PC-3 (cell line): Measurements from ENCODE around the gene ZNF236. TPM values are rescaled to one million over a fixed set of nuclear protein-coding genes. Genes with fewer than 3 reads are reported as not detected.

Experiments
- ATAC-seq: fragments of 200-7000 bp; cut with Tn5 transposase; 2 replicates; pipeline ENCODE4 v1.9.1; 2020; ENCODE audit warnings: mild to moderate bottlenecking, moderate library complexity
- BruUV-seq: library from RNA; stranded (reverse); fragments of 400-500 nt; replicated peaks from 2 replicates; lab custom pipeline; 2021; lab: Mats Ljungman, UMichigan
- CTCF ChIA-PET: fragments of 300-600 bp; sonication (Branson Sonifier 250); formaldehyde crosslinking; loops from one replicate; lab custom pipeline; 2022; ENCODE audit warnings: antibody characterized with exemption; lab: Charles Lee
- POLR2A ChIA-PET: fragments of 300-600 bp; sonication (Branson Sonifier 250); formaldehyde crosslinking; loops from one replicate; lab custom pipeline; 2022; ENCODE audit warnings: antibody characterized with exemption; ENCODE audit not compliant: unreplicated experiment; lab: Charles Lee
- DNase-seq: peaks from one replicate; pipeline ENCODE4 v3.0.0-alpha.2; 2015
- H2AFZ ChIP-seq: fragments of 300-600 bp; sonication (generic); 2 replicates; pipeline ENCODE4 v1.6.0; 2016; ENCODE audit warnings: antibody characterized with exemption, low read length
- H3F3A ChIP-seq: fragments of 300-600 bp; sonication (generic); one replicate; pipeline ENCODE4 v1.6.0; 2017; ENCODE audit warnings: antibody characterized with exemption, low read length, control low read depth, mild to moderate bottlenecking; ENCODE audit not compliant: unreplicated experiment
- H3K27ac ChIP-seq: fragments of 300-600 bp; sonication (generic); 2 replicates; pipeline ENCODE4 v1.5.1; 2016; ENCODE audit warnings: mild to moderate bottlenecking, low read length
- H3K27me3 ChIP-seq: fragments of 300-600 bp; sonication (generic); 2 replicates; pipeline ENCODE4 v1.6.1; 2016; ENCODE audit warnings: low read length, mixed read lengths
- H3K36me3 ChIP-seq: fragments of 300-600 bp; sonication (generic); 2 replicates; pipeline ENCODE4 v1.6.1; 2016; ENCODE audit warnings: low read depth, mixed run types, low read length, mixed read lengths
- H3K4me1 ChIP-seq: fragments of 300-600 bp; sonication (generic); 2 replicates; pipeline ENCODE4 v1.5.1; 2016; ENCODE audit warnings: low read length; ENCODE audit not compliant: insufficient read depth
- H3K4me2 ChIP-seq: fragments of 300-600 bp; sonication (generic); 2 replicates; pipeline ENCODE4 v1.6.0; 2016; ENCODE audit warnings: low read length
- H3K4me3 ChIP-seq: fragments of 300-600 bp; sonication (generic); 2 replicates; pipeline ENCODE4 v1.5.1; 2016; ENCODE audit warnings: mild to moderate bottlenecking, low read length, mixed read lengths
- H3K79me2 ChIP-seq: fragments of 300-600 bp; sonication (generic); 2 replicates; pipeline ENCODE4 v1.6.1; 2017; ENCODE audit warnings: low read length, mixed read lengths
- H3K9ac ChIP-seq: fragments of 300-600 bp; sonication (generic); 2 replicates; pipeline ENCODE4 v1.6.0; 2016; ENCODE audit warnings: mild to moderate bottlenecking, low read length
- H3K9me2 ChIP-seq: fragments of 300-600 bp; sonication (generic); replicated peaks from 2 replicates; pipeline ENCODE4 v1.6.1; 2016; ENCODE audit warnings: mixed run types, low read length, mixed read lengths
- H3K9me3 ChIP-seq: fragments of 300-600 bp; sonication (generic); 2 replicates; pipeline ENCODE4 v1.6.1; 2016; ENCODE audit warnings: low read length, mixed read lengths
- H4K20me1 ChIP-seq: fragments of 300-600 bp; sonication (generic); 2 replicates; pipeline ENCODE4 v1.6.1; 2016; ENCODE audit warnings: low read length, mixed read lengths
- CTCF ChIP-seq: fragments of 300-600 bp; sonication (generic); conservative IDR thresholded peaks from 2 replicates; pipeline ENCODE4 v1.5.1; 2017; ENCODE audit warnings: antibody characterized with exemption, low read depth, mild to moderate bottlenecking, low read length
- EZH2 ChIP-seq: fragments of 300-600 bp; sonication (generic); IDR thresholded peaks from one replicate; pipeline ENCODE4 v1.6.1; 2017; ENCODE audit warnings: antibody characterized with exemption, mild to moderate bottlenecking, low read length; ENCODE audit not compliant: unreplicated experiment
- EZH2phosphoT487 ChIP-seq: fragments of 300-600 bp; sonication (generic); IDR thresholded peaks from 2 replicates; pipeline ENCODE4 v1.6.1; 2018; ENCODE audit warnings: mild to moderate bottlenecking, antibody characterized with exemption, low read length, borderline replicate concordance
- intact Hi-C: fragments of 100-400 bp; cut with micrococcal nuclease; formaldehyde crosslinking; loops from 2 replicates; pipeline ENCODE4 v1.9.0; 2023
- total RNA-seq: library from RNA; depleted of rRNA; stranded (reverse); fragments of >200 nt; gene quantifications from 2 replicates; pipeline ENCODE4 v1.2.3, GENCODE V29; 2014

ZNF236 gene
- total RNA-seq, 1 experiment from 2014 or later: 7.7 TPM

DNA sequence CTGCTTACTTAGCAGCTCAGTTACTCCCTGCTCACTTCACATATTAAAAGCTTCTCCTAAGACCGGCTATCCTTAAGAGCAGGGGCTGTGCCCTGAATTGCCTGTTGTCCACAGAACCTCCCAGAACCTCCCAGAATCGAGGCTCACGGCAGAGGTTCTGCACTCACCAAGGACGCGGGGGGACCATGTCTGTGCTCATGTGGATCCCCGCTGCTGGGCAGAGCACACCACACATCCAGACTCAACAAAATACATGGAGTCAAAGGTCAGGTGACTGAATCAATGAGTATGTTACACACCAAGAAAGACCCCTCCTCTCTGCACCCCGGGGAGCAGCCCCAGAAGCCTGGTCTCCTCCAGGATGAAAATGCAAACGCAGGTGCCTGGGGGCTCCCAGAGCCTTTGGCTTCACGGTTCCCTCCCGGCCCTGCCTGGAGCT lies 161.3 kb downstream of the ZNF236 start:
- no peaks in the 10 kb centered on the region for H3K27me3 ChIP-seq
- TF ChIP-seq EZH2phosphoT487: no peak
- intact Hi-C loops: loop anchor here (1.0 kb wide), 2 partner anchors 61 to 181 kb away; no protein-coding TSS in a partner anchor
- POLR2A ChIA-PET: no interaction called here
- H4K20me1 ChIP-seq: no peaks in the 10 kb centered on the region
- H3K27ac ChIP-seq: no peak overlapping the region
- H3K36me3 ChIP-seq: no peaks in the 10 kb centered on the region
- peak overlapping the region; percentile 76; the same call in 1 of the 2 replicates for H3K4me2 ChIP-seq
- H3K4me3 ChIP-seq: no peak overlapping the region
- no peaks in the 10 kb centered on the region for H3F3A ChIP-seq
- no peaks in the 10 kb centered on the region for H3K9me3 ChIP-seq
- BruUV-seq: no TSS peak
- no peak overlapping the region for H2AFZ ChIP-seq
- ATAC-seq: peak; percentile 5; the same call in 1 of the 2 replicates
- H3K9me2 ChIP-seq: no peaks in the 10 kb centered on the region
- DNase-seq: no peak
- CTCF ChIA-PET: interaction anchor here (1.0 kb wide), 1 partner anchor 182 kb away, joined by 4 read pairs; no protein-coding TSS in a partner anchor
- no peaks in the 10 kb centered on the region for H3K79me2 ChIP-seq
- no peak overlapping the region for H3K9ac ChIP-seq
- peaks cover 5% of the 10 kb centered on the region for H3K4me1 ChIP-seq

DNA sequence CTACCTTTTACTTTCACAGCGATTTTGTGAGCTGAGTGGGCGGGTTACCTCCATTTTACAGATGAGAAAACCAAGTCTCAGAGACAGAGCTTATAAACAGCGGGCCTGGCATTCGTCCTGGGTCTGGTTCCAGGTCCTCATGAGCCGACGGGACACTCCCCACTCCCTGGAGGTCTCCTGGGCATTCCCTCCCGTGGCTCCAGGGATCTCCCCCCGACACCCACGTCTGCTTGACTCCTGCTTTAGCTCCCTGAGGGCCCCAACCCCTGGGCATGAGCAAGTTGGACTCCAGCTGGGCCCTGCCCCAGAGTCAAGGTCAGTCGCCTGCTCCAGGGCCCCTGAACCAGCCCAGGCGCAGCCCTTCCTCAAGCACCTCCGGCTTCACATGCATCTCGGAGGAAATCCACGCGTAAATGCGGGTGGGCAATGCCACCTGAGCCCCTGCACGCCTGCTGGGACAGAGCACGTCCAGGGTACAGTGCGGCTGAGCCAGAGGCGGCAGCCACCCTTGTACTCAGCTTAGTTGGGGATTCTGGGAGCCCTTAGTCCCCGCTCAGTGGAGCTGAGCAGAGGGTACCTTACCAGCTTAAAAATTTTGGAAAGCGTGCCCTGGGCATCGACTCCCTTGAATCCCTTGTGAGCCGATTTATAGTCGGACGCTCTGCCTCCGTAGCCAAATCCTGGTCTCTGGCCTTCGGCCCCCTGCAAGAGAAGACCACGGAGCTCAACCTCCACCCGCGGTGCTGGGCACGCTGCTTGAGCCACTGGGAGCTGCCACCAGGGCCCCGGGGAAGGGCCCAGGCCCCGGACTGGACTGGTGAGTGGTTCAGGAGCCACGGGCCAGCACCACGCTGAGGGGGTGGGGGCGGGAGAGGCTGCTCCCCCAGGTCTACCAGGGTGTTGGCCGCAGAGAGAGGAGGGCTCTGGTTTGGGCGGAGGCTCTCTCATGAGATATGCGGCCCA lies 162.1 kb downstream of the ZNF236 start:
- Histone ChIP-seq H3F3A (no peaks in the 10 kb centered on the region), H3K27ac (no peak overlapping the region), H3K9me3 (no peaks in the 10 kb centered on the region), H3K4me3 (no peak overlapping the region), H4K20me1 (no peaks in the 10 kb centered on the region), H3K36me3 (no peaks in the 10 kb centered on the region), H2AFZ (no peak overlapping the region), H3K79me2 (no peaks in the 10 kb centered on the region), H3K4me2 (no peak overlapping the region), H3K27me3 (no peaks in the 10 kb centered on the region), H3K9me2 (no peaks in the 10 kb centered on the region), H3K9ac (no peak overlapping the region), H3K4me1 (peaks cover 5% of the 10 kb centered on the region)
- CTCF ChIA-PET: interaction anchor here (0.5 kb wide), 1 partner anchor 193 kb away, joined by 3 read pairs; no protein-coding TSS in a partner anchor
- no peak for ATAC-seq
- POLR2A ChIA-PET: no interaction called here
- DNase-seq: no peak
- TF ChIP-seq EZH2 (no peak), EZH2phosphoT487 (no peak), CTCF (no peak)
- intact Hi-C loops: no loop called here
- no TSS peak for BruUV-seq

DNA sequence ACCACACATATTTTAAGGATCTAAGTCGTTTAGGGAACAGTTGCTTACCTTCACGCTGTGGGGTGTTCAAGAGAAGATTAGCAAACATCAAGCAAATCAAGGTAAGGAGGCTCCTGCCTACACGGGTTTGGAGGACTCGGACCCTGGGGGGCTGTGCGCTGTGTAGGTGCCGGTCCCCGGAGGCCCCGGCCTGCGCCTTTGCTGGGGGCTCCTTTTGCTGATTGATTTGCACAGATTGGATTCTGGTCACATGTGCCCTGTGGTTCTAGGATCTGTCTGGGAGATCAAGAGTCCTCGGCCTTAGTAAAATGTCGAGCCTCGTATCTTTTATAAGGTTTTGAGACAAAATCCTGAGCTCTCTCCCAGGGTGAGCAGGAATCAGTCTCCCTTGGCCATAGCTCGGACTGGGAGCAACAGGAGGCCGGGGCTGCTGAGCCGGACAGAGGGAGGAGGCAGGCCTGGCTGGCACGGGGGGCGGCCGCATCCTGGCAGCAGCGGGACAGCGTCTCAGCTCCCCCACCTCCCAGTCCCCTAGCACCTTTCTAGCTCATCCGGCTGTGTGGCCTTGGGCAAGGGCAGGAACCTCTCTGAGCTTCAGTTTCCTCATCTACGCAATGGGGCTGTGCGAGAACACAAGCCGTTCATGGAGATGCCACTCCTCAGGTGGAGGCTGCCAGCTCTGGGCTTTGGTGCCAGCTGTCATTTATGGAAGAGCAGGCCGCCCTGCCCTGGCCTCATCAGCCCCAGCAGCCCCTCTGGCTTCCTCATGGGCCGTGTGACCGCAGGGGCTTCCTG lies 163.0 kb downstream of the ZNF236 start:
- Histone ChIP-seq H3K9me2 (no peaks in the 10 kb centered on the region), H4K20me1 (no peaks in the 10 kb centered on the region), H2AFZ (no peak overlapping the region), H3K9me3 (no peaks in the 10 kb centered on the region), H3K4me3 (no peak overlapping the region), H3K79me2 (no peaks in the 10 kb centered on the region), H3K4me1 (peaks cover 5% of the 10 kb centered on the region), H3F3A (no peaks in the 10 kb centered on the region), H3K9ac (no peak overlapping the region), H3K36me3 (no peaks in the 10 kb centered on the region), H3K27me3 (no peaks in the 10 kb centered on the region), H3K27ac (no peak overlapping the region), H3K4me2 (no peak overlapping the region)
- no TSS peak for BruUV-seq
- TF ChIP-seq CTCF: no peak
- TF ChIP-seq EZH2phosphoT487: no peak
- no peak for TF ChIP-seq EZH2
- intact Hi-C loops: no loop called here
- CTCF ChIA-PET: no interaction called here
- no peak for ATAC-seq
- DNase-seq: no peak
- POLR2A ChIA-PET: no interaction called here
